Stimulated activated CD4-positive, alpha-beta T cell treated with anti-CD3 and anti-CD28 coated beads, Interleukin-15, amount 100 ng/mL, for 24 hours (primary cell): ENCODE results near the gene ANKRD34A.

Source experiments
- DNase-seq: peaks from one replicate; pipeline ENCODE4 v3.0.0-alpha.2; 2020

ANKRD34A gene

DNA sequence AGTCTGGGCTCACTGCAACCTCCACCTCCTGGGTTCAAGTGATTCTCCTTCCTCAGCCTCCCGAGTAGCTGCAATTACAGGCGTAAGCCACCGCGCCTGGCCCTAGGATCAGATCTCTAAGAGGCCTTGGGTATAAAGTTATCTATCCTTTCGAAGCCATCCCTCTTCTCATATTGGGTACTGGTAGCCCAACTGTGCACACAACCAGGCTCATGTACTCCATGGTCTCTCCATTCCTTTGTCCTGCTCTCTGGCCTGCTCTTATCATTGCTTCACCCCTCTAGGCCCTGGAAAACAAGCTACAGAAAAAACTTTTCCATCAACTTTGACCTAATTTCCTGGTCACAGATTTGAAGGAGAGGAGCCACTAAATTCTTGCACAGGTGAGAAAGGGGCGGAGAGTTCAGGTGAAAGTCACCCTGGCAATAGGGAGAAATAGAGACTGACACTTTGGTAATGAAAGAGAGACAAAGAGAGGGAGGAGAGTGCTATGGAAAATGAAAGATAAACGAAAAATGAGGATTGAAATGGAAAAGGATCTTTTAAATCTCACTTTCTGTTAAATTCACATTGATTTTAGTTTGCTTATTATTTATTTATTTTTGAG is 26.0 kb upstream of the ANKRD34A start:
- DNase-seq = no peak

DNA sequence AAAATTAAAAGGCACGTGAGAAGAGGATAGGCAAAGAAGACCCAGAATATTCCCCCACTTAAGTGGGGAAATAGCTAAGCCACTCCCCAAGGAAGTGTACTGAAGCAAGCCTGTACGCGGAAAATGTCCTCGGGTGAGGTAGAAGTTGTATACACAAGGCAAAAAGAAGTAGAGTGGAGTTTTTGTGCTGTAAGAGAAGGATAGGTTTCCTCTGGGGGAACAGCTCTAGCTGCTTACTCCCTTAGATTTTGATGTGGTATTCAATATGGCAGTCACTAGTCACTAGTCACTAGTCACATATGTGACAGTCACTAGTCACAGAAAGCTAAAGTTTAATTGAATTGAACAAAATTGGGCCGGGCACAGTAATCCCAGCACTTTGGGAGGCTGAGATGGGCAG is 24.4 kb upstream of the ANKRD34A start:
- no peak for DNase-seq

- DNase-seq = no peak
Measured at GRCh38 chr1:145987926-145988325, 23.6 kb upstream of the ANKRD34A start.

- no peak for DNase-seq
Measured at GRCh38 chr1:145986551-145986950, 22.2 kb upstream of the ANKRD34A start.

DNA sequence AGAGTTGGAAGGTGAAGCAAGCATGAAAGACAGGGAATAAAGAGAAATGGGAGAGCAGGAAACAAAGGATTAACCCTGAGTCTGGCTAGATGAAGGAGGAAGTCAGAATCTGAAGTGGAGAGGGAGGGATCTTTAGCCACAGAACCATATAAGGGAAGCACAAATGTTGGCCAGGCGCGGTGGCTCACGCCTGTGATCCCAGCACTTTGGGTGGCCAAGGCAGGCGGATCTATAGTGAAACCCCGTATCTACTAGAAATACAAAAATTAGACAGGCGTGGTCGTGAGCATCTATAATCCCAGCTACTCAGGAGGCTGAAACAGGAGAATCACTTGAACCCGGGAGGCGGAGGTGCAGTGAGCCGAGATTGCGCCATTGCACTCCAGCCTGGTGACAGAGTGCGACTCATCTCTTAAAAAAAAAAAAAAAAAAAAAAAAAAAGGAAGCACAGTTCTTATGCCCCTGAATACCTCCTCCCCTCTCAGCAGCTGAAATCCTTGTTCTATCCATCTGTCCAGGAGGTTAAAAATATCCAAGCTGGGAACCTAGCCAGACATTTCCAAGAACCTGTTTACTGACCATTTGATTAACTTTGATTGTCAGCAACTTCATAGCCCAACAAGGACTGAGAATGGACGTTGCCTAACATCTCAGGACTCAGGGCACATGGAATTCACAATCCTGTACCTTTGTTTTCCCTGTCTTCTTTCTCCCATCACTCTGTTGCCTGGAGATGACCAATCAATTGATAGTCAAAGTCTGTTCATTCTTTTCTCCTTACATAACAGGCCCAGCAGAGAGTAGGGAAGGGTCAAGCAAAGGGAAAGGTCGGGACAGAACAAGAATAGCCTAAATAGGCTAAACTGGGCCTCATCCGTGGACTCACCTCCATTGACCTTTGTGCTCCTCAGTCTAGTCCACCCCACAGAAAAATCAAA is 21.4 kb upstream of the ANKRD34A start:
- no peak for DNase-seq

DNA sequence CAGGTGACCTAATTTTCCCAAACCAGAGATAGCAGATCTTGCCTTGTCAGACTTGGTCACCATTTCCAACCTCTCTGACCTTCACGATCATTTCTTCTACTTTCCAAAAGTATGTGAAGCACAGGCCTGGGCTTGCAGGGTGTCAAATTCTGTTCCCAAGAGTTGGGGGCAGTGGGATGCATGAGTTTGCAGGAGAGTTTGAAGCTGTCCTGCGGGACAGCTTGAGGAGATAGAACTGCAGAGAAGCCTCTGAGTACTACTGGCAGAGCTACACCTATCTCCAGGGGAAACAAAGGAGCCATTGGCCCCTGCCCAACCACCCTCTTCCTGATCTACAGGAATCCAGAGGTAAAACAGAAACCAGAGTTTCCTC is 20.7 kb upstream of the ANKRD34A start:
- DNase-seq = no peak

- peak; percentile 40 for DNase-seq
Measured at GRCh38 chr1:145983960-145984830, 19.8 kb upstream of the ANKRD34A start.

DNA sequence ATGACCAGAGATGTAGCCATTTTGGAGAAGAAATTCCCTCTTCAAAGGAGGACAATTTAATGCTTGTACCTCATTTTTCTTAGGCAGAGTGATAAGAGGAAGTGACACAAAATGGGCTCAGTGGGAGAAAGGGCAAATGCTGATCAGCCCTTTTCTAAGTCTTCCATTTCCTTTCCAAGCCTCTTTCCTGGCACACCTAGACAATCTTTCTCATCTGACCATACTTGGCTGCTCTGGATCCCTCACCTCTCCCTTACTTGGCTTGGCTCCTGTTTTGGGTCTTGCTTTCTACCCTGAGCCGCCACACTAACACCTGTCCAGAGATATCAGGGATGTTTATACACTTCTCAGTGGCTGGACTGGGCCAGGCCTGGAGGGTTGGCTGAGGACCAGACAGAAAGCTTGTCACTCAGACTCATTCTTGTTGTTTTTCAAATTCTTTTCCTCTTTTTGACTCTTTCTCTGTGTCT is 18.9 kb upstream of the ANKRD34A start:
- no peak for DNase-seq

GRCh38 chr1:145982010-145982723 is 17.8 kb upstream of the ANKRD34A start:
- no peak for DNase-seq

DNA sequence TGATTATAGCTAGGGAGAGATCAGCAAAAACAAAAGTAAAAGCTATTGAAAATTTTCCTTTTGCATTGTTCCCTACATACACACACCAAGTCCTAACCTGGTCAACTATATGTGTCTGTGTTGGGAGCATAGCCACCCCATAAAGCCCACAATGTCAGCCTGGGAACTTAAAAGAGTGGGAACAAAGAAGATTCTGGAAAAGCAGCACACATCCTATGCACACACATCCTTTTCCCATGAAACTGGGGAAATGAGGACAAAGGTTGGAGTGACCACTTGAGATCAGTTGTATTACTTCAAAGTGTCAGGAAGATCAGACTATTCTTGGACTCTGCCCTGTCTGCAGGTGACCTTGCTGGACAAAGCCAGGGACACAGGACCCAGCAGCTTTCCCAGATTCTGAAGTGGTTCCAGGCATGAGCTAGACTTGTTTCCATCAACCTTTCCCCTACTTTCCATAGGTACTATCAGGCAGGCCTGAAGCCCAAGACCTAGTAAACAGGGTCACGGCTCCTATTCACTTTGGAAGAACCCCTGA is 16.2 kb upstream of the ANKRD34A start:
- DNase-seq = no peak

DNA sequence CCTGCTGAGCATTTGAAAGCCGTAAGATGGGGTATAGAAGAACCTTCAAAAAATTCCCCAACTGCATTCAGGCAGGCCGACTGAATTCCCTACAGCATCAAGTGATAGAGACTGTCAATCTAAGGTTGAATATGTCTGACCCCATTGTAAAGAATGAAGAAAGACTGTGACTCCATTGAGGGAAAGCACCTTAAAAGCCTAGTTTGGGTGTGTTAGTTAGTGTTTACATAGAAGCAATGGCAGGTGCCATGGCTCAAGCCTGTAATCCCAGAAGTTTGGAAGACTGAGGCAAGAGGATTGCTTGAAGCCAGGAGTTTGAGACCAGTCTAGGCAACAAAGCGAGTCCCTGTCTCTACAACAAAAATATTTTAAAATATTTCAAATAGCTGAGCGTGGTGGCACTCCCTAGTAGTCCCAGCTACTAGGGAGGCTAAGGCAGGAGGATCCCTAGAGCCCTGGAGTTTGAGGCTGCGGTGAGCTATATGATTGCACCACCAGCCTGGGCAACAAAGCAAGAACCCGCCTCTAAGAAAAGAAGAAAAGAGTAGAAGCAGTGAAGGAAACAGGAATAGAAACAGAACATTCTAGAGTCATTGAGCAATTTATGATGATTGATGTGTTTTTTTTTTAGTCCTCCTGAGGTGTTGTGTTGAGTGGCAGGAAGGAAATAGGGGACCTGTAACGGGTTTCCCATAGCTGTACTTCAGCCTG is 15.5 kb upstream of the ANKRD34A start:
- no peak for DNase-seq

DNA sequence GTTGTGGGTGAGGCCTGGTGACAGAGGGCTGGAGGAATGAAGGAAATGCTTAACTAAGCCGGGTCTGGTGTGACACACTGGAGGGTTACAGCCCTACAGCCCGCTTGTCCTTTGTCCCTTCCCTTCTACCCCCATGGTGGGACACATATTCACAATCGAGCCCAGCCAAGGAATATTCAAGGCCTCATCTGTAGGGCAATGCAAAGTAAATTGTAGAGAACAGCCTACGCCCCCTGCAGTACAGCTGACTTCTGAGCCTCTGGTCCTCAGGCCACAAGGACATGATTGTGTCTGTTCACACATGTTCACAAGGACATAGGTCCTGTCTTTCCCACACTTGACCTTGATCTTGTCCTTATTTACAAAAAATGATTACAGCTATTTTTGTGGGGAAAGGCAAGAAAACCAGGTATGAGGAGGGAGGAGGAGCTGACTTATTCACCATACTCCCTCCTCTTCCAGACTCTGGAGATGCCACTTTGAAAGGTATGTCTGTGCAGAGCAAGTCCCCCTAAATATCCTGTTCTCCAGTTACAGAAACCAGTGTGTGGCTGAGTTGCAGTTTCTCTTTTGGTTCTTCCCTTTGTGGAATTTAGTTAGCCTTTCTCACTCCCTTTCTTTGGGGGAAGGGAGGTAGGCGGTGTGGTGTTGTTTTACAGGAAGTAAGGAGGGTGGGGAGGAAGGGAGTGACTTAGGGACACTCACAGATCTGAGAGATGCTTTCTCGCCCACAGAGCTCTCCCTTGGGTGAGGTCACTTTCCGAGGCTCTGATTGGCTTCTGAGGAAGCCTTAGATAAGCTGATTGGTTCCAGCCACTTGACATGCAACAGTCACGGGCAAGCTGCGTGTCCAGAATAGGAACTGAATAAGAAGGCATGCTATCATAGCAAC is 14.7 kb upstream of the ANKRD34A start:
- DNase-seq = peak; percentile 87

- DNase-seq = no peak
Measured at GRCh38 chr1:145978471-145978853, 14.1 kb upstream of the ANKRD34A start.

DNA sequence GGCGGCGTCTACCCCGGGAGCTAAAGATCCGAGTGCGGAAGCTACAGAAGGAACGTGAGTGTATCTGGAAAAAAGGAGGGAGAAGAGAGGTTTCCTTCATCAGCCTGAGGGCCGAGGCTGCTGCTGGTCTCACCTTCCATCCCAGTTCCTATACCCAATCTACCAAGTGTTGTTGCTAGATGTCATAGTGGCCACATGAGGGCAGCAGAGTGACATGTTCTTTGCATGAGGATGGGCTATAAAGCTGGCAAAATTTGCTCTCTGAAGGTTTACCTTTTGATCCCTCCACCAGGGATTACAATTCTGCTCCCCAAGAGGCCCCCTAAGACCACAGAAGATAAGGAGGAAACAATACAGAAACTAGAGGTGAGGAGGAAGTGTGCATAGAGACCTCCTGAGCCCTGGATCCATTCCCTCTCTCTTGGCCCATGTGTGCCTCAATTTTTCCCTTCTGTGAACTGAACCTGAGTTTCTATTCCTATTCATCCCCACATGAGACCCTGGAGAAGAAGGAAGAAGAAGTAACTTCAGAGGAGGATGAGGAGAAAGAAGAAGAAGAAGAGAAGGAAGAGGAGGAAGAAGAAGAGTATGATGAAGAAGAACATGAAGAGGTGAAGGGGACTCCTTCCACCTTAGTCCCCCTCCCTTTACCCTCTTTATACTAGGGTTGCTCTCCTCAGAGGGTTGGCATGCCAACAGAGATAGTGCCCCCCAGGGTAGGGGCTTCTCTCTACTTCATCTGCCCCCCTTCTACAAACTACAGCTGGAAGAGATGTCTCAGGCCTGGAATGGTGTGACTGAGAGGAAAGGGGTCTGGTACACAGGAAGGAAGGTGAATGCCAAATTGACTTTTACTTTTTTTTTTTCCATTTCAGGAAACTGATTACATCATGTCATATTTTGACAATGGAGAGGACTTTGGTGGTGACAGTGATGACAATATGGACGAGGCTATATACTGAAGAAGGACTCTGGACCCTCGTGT is 13.4 kb upstream of the ANKRD34A start:
- peak; percentile 79 for DNase-seq

DNA sequence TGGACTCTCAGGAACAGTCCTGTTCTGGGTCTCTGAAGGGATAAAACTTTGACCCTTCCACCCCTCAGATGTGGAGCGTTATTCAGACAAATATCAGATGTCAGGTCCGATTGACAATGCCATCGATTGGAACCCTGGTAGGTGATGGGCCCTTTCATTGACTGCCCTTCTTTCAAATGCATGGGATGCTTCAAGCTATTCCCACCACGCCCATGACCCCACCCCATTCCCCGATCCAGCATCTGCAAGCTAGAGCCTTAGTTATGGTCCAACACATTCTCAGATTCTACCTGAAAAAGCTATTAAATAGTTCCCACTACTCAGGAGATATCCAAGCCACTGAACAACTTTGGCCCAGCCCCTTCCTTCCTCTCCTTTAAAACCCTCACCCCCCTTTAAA is 12.6 kb upstream of the ANKRD34A start:
- DNase-seq = no peak

GRCh38 chr1:145975216-145975615 is 10.8 kb upstream of the ANKRD34A start:
- no peak for DNase-seq

GRCh38 chr1:145974721-145975120 is 10.3 kb upstream of the ANKRD34A start:
- DNase-seq = no peak

- DNase-seq = no peak
Measured at GRCh38 chr1:145972580-145972979, 8.2 kb upstream of the ANKRD34A start.

DNA sequence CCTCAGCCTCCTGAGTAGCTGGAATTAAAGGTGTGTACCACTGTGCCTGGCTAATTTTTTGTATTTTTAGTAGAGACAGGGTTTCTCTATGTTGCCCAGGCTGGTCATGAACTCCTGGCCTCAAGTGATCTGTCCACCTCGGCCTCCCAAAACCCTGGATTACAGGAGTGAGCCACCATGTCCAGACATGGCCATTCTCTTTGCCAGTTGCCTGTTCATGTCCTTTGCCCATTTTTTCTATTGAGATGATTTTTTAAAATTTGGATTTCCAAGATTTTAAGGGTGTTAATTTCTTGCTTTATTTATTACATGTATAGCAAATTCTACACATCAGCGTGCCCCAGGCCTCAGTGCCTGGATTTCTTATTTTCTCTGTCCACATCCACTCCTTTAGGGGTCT is 2.9 kb upstream of the ANKRD34A start:
- DNase-seq = no peak
